GM21381 (cell line): ENCODE results near the gene SLC16A6.
"Not testable (repeated sequence)": the region's sequence is repeated elsewhere in the genome, so short reads cannot be mapped to it uniquely, and the experiment has no call there.

ENCODE experiments used
- ATAC-seq: cut with Tn5 transposase; IDR thresholded peaks from one replicate; pipeline ENCODE4 v1.9.1; 2021; ENCODE audit warnings: mild to moderate bottlenecking, moderate library complexity; ENCODE audit not compliant: unreplicated experiment

SLC16A6 gene, protein sequence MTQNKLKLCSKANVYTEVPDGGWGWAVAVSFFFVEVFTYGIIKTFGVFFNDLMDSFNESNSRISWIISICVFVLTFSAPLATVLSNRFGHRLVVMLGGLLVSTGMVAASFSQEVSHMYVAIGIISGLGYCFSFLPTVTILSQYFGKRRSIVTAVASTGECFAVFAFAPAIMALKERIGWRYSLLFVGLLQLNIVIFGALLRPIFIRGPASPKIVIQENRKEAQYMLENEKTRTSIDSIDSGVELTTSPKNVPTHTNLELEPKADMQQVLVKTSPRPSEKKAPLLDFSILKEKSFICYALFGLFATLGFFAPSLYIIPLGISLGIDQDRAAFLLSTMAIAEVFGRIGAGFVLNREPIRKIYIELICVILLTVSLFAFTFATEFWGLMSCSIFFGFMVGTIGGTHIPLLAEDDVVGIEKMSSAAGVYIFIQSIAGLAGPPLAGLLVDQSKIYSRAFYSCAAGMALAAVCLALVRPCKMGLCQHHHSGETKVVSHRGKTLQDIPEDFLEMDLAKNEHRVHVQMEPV

DNA sequence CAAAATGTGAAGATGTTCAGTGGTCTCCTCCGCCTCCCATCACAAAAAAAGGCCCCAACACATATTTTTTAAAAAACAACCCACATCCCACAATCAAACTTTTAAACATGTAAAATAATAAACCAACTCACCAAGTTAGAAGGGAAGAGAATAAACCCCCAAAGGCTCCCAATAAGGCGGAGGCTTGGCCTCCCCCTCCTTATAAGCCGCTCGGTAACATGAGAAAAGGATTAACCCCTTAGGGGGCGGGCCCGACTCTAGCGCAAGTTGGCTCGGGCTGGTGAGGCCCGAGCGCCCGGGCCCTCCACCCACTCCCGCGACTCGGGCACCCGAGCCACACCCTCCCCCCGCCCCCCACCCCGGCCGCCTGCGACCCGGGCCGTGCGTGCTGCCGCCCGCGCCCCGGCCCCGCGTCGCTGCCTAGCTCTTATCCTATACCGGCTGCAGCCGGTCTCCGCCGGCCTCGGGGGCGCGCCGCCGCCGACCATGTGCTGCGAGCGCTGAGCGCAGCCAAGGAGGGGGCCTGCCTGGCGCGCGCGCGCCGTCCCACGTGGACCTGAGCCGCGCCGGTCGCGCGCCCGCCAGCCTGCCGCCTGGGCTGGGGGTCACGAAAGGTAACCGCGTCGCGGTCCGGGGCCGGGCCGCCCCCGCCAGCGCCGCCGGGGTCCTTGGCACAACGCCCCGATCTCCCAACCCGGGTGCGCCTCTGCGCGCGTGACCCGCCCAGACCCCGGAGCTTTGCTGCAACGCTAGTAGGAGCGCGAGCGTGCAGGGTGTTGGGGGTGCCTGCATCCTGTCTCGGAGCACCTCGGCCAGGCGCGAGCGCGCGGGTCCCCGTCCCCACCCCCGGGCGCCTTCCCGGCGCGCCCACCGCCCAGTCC lies at the start of gene SLC16A6, which contains the start of gene ARSG:
Gene SLC16A6 (minus strand): TSS at position 173 of the 881 bp plus-strand sequence. CDS start 12,807 bp downstream, outside the sequence.
Gene ARSG (plus strand): TSS at position 541 of the 881 bp plus-strand sequence. CDS start 15,999 bp downstream, outside the sequence.
- peak; percentile 49 for ATAC-seq

GRCh38 chr17:68334393-68334792 lies 43.5 kb upstream of the SLC16A6 start:
- no peak for ATAC-seq

DNA sequence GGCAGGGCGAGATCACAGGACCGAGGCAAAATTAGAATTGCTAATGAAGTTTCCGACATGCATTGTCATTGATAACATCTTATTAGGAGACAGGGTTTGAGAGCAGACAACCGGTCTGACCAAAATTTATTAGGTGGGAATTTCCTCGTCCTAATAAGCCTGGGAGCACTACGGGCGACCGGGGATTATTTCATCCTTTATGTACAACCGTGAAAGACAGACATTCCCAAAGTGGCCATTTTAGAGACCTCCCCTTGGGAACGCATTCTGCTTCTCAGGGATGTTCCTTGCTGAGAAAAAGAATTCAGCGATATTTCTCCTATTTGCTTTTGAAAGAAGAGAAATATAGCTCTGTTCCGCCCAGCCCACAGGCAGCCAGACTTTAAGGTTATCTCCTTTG lies 41.0 kb upstream of the SLC16A6 start:
- not testable (repeated sequence) for ATAC-seq

- ATAC-seq = no peak
Measured at GRCh38 chr17:68329331-68329730, 38.4 kb upstream of the SLC16A6 start.

DNA sequence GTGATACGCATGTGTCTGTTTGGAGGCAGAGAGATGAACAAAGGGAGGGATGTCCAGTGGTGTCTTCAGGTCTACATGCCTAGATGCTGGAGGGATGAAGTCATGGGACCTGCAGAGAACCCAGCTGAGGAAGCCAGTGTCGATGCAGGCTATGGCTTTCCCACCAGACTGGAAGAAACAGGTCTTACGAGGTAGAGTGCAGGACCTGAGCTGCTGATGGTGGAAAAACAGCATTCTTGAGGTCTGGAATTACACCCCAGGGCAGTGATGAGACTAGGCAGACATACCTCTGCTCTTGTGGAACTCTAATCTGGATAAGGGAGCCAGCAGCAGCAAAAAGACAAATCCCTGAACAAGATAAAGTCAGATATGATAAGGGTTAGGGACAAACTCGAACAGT lies 37.7 kb upstream of the SLC16A6 start:
- no peak for ATAC-seq

GRCh38 chr17:68327823-68328557 lies 37.1 kb upstream of the SLC16A6 start:
- ATAC-seq = no peak

DNA sequence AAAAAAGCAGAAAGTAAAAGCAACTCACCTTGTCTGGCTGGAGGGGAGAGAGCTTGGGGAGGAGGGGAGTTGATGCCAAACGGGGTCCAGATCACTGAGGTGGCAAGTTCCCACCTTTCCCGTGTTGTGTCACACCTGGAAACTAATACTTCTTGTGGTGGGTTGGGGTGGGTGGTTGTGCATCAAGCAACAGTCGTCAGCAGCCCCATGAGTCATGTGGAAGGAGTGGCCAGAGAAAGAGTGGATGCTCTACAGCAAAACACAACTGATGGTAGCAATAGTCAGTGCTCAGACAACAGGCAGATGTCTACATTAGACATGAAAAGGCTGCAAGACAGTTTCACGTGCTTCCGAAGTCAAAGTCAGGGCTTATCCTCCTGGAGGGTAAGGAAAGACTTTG lies 35.8 kb upstream of the SLC16A6 start:
- ATAC-seq = no peak

DNA sequence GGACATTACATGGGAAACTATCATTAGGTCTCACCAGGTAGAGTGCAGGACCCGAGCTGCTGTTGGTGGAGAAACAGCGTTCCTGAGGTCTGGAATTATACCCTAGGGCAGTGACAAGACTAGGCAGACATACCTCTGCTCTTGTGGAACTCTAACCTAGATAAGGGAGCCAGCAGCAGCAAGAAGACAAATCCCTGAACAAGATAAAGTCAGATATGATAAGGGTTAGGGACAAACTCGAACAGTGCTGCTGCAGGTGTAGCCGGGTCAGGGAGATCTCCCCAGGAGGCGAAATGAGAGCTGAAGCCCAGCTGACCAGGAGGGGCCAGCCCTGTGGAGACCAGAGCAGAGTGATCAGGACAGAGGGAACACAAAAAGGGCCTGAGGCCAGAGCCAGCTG lies 35.0 kb upstream of the SLC16A6 start:
- no peak for ATAC-seq

GRCh38 chr17:68324654-68325336 lies 33.9 kb upstream of the SLC16A6 start:
- ATAC-seq = no peak

GRCh38 chr17:68324114-68324513 lies 33.2 kb upstream of the SLC16A6 start:
- no peak for ATAC-seq

- ATAC-seq = no peak
Measured at GRCh38 chr17:68322630-68323029, 31.7 kb upstream of the SLC16A6 start.

GRCh38 chr17:68321556-68321954 lies 30.6 kb upstream of the SLC16A6 start:
- ATAC-seq = no peak

DNA sequence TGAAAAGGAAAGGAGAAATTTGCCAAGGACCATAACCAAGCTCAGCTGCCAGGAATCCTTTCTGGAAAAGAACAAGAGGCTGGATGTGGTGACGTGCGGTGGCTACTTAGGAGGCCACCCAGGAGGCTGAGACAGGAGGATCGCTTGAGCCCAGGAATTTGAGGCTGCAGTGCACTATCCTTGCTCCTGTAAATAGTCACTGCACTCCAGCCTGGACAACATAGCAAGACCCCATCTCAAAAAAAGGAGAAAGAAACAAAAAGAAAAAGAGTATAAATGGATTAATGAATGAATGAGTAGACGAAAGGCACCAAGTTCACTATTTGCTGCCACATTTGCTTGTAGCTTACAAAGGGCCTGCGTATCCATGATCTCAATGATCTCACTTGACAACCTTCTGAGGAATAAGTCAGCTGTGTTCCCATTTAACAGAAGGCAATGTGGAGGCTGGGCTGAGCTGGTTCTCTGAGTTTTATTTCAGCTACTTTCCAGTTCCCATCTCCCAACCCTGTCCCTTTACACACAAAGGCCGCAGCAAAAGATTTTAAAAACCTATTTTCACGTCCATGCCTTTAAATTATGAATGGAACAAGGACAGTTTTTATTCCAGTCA lies 30.1 kb upstream of the SLC16A6 start:
- no peak for ATAC-seq

GRCh38 chr17:68320311-68320865 lies 29.5 kb upstream of the SLC16A6 start:
- no peak for ATAC-seq

DNA sequence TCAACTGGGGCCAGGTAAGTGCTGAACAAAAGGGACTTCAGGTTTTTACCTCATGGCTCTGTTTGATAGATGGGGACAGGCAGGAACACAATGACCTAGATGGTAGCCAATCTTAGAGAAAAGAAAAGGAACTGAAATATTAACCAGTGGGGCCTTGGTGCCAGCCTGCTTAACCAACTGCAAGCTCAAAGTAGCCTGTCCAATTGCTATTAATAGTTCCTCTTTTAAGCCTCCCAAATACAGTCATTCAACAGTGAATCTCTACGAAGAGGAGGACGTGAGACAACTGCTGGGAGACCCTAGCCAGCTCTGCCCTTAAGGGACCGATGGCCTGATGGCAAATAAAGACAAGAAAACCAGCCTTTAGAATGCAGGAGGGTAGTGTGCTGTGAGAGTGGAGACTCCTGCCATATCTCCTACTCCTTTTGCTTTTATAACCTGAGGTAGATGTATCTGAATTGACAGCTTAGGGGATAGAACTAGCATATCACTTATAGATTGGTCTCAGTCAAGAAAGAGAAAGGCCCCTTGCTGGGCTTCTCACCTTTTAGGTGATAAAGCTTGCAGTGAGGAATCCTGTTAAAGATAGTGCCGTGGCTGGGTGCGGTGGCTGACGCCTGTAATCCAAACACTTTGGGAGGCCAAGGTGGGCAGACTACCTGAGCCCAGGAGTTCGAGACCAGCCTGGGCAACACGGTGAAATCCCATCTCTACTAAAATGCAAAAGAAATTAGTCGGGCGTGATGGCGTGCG lies 28.7 kb upstream of the SLC16A6 start:
- no peak for ATAC-seq

- no peak for ATAC-seq
Measured at GRCh38 chr17:68318103-68318991, 27.4 kb upstream of the SLC16A6 start.

DNA sequence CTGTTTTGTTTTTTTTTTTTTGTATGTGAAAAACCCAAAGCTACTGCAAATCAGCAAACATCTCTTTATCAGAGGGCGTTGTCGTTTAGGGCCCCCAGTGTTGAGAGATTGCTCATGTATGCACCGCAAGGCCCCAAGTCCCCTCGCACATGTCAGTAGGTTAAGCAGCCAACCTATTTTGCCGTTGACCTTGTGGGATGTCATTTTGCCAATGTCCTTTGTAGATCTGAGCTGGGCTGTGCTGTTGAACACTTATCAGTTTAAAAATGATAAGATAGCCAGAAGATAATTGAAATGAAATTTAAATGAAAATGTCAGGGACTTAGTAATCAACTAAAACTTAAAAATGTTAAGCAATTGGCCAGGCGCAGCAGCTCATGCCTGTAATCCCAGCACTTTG lies 26.5 kb upstream of the SLC16A6 start:
- no peak for ATAC-seq

GRCh38 chr17:68315930-68316329 lies 25.0 kb upstream of the SLC16A6 start:
- ATAC-seq = no peak
